NCI-H2196 (cell line): ENCODE measurements around the gene BLID.
A peak's percentile ranks its signal among the peaks of the same experiment; 100 is the strongest.

ENCODE experiments used
- DNase-seq: peaks from one replicate; lab custom pipeline; 2025; ENCODE audit not compliant: unreplicated experiment; lab: John Stamatoyannopoulos, UW

Gene BLID

DNA sequence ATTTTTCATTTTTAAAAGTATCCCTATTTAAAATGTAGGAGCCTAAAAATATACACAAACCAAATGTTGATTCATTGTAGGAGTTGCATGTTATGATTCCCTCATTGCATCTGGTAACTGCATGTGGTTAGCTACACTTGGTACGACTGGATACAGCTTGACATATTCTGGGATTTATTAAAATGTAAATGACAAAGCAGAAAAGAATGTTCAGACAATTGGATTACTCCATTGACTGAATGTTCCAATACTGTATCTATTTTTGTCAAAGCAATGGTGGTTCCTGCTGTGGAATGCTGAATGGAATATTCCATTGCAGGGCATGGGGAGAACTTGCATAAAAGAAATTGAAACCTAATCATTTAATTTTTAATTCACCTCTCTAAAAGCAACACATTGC is 30.8 kb downstream of the BLID start:
- no peak for DNase-seq

DNA sequence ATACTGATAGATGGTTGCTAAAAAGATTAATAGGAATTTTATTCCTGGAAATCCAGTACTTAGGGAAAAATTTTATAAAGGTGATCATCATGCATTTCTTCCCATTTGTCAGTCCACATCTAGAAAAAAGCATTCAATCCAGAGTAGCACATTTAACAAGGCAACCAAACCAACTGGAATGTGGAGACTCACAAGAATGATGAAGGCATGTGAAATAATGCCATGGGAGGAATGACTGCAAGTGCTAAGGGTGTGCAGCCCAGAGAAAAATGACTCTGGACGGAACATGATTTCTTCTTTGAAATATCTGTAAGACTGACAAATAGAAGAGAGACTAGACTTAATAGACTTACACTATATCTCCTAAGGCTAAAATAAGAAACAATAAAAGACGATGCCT is 33.8 kb downstream of the BLID start:
- no peak for DNase-seq

DNA sequence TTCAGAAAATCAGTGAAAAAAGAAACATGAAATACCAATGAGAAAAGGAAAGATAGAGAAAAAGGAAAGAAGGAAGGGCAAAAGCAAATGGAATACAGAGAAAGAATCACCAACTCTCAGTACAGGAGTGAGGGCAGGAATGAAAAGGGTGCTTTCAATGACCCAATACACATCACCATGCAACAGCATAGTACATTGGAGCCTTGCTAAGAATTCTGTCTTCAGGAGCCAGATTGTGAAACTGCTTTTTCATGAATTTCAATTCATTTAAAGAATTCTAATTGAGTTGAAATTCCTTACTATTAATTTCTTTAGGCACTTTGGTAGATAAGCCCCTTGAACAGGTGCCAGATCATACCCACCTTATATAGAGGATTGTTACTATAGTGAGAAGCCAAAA is 34.9 kb downstream of the BLID start:
- DNase-seq: no peak

DNA sequence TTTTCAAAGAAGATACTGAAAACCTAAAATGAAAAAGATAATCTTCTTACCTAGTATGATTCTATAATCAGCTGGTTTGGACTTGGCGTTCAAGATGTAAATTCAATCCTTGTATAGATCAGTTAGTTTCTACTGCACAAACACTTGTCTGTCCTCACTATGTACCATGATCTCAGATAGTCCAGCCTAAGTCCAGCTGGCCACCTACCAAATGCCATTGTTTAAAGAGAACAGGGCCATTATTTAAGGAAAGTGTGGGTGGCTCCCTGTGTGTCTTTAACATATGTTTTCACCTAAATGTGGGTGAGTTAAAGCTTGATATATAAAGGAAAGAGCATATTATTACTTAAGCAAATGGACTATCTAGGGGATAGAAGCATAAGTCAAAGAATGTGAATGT is 38.6 kb downstream of the BLID start:
- DNase-seq: no peak

DNA sequence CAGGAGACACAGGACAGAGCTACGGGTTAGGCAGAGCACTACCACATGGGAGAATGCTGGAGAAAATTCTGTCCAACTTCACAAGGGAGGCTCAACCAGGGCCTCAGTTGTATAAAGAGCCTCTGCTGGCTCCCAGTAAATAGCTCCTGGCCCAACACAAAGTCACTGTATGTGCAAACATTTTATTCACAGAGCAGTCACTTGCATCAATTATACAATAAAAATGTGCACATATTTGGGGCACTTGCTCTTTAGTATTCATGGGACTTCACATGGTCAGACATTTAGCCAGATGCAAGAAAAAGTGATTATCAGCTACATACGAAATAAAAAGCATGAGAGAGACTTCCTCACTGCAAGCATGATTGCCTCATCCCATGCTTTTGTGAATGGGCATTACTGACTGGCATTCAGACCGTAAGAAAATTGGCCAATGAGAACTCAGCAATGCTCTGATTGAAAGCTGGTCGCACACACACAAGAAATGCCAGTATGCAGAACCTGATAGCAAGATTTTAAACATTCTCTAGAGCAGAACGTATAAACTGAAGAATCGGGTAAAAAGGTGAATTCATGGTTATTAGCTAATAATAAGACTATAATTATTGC is 39.4 kb downstream of the BLID start:
- DNase-seq: no peak

DNA sequence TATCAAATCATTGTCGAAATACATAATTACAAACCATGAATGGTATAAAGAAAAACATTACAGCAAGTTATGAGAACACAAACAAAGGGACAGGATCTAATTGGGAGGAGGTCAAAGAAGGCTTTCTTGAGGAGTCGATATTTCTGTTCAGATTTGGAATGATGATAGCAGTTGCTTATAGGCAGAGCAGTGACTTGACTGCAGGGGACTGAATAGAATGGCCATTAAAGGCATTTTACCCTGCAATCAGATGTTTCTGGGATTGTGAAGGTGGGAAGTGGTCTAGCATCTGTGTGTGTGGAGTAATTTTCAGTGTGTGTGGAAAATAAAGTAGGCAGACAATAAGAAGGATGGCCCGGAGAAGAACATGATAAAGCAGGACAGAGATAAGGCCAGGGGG is 41.0 kb downstream of the BLID start:
- no peak for DNase-seq

DNA sequence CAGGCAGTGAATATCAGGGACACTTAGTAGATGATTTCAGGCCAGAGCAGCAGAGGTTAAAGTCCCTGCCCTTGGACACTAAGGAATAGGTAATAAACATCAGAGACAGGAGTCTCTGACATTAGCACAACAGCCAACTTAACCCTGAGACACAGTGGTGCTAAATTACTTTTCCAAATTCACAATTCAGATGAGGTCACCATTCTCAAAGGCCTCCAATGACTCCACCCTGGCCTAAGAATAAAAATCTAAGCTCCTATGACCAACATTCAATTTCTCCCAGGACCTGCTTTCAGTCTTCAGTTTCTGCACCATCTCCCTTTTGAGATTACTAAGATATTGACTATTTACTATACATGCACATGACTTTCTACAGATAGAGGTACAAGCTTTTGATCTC is 42.0 kb downstream of the BLID start:
- no peak for DNase-seq

DNA sequence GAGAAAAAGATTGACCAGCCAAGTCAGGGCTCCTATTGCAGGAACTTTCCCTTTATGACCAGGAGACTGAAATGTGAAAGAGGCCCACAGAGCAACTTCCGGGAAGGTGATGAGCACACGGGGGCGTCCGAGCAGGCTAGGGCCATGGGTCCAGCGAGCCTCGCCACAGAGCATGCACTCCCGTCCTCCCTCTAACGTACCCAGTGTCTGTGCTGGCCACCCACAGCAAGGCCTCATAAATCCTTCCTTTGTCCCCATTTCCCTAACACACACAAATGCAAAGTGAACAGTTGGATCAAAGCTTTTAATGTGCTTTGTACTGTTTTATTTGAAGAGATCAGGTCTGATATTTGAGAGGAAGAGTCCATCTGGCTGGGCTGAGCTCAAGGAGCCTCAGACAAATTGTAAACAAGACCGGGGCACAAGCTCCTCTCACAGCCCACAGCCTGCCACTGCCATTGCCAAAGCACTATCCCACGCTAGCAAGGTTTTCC is 44.3 kb downstream of the BLID start:
- no peak for DNase-seq

DNA sequence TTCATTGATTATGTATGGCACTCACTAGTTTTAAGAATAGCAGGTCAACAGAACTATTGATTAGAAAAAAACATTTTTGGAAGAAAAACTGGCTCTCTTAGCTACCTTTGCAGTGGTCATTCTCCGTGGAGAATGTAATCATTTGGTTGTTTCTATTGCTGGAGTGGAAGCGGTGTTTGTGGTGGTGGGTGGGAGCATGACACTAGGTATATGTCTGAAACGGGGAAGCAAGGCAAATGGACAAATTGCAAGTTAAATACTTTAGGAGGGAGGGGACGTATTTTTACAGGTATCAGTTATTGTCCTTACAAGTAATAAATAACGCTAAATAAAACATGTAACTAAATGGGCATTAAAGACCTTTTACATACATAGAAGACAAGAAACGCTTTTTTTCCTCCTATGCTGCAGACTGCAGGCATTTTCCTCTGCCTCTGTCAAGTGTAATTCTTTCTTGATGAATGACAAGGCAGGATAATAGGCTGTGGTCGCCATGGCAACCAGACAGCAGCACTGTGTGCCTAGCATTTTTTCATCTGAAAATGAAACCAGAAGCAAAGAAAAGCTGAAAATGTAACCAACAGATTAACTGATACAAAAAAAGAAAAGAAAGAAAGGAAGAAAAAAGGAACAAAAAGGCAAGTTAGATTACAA is 46.2 kb downstream of the BLID start:
- DNase-seq: peak; percentile 8

DNA sequence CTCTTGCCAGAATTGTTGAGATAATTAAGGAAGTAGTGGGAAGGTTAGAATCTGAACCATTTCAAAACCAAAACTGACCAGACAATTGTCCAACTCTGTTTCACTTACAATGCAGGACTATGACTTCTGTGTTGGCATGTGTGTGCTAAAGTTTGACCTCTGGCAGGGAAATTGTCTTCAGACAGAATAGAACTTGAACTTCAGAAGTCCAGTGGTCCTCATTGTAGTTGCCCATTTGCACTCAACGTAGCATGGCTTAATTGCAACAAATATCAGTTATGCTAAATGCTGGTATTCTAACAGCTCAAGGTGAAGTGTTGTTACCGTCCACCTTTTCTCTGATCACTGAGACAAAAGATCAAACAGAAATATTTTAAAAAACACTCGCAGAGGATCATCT is 47.2 kb downstream of the BLID start:
- DNase-seq: no peak

DNA sequence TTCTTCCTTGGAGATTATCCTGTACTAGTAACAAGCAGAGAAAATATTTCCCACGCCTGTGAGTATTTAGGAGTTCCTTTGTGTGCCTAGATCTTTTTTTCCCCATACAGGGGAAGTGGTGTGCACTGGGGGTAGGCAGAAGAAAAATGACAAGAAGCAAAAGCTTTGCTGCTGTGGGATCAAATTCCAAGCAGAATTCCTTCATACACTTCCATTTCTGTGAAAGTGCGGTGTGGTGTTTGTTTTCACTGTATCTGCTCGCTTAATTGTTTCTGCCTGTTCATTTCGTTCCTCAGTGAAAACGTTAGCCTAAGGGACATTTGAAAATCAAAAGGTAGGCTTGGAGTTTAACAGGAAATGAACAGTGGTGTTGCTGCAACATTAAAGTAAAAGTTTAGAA is 47.9 kb downstream of the BLID start:
- no peak for DNase-seq
